ENCODE results near the gene AMPH. TPM values are rescaled to one million over a fixed set of nuclear protein-coding genes. Genes with fewer than 3 reads are reported as not detected.
A peak's percentile ranks its signal among the peaks of the same experiment; 100 is the strongest.
"Not testable (repeated sequence)": the region's sequence is repeated elsewhere in the genome, so short reads cannot be mapped to it uniquely, and the experiment has no call there.

AMPH gene
- total and polyA plus RNA-seq, 9 of the 15 experiments (the other 6 are each of a cell fraction or from before 2014, with no cell fraction given): 0.03 to 0.35 TPM; not detected in 7

GRCh38 chr7:38336148-38336515, 295.0 kb downstream of the AMPH start (continued):
- TF ChIP-seq ZFX (CRISPR knock-in tag; IDR thresholded peaks at IDR 0.05) (peak; percentile 5; the same call in 1 of the 2 replicates), POLR2H (tag; IDR thresholded peaks at IDR 0.05; ENCODE audit: low read depth) (peak; percentile 47), BRD4 (IDR thresholded peaks at IDR 0.05) (0 out of 2 replicates have a peak, but pooled peaks have one; percentile 49), POLR2A (conservative IDR thresholded peaks at IDR 0.05) (0 out of 2 replicates have a peak, but pooled peaks have one; percentile 40), L3MBTL2 (IDR thresholded peaks at IDR 0.05) (0 out of 2 replicates have a peak, but pooled peaks have one; percentile 10), ATF1 (tag; IDR thresholded peaks at IDR 0.05) (peak; percentile 7; the same call in 1 of the 2 replicates)
- not testable (repeated sequence) for TF ChIP-seq ATF1 (CRISPR knock-in tag; IDR thresholded peaks at IDR 0.05)

DNA sequence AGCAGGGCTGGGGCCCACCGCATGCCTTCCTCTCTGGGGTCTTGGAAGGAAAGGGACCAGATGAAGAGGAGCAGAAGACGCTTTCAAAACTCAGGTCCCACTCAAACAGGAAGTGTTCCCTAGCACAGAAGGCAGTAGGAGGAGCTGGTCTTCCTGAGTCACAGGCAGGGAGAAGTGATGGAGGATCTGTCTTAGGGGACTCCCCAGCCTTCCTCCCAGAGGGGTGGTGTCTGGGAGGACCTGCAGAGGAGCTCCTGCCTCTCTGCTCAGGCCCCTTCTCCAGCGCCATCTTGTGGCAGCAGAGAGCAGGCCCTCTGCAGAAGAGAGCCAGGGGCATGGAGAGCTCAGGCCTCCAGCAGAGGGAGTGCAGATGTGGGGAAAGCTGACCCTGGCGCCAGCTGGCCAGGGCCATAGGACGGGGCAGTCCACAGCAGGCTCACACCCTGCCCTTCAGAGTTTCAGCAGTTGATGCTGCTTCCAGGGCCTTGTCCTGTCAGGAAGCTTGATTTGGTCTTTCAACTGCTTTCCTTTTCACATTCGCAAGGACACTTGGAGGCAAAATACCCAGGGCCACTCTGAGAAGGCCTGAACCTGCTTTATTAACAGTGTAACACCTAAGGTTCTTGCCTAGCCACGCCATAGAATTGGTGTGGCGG, 295.6 kb downstream of the AMPH start:
- H3K9me3 ChIP-seq (replicated peaks; ENCODE audit: control insufficient read depth, insufficient read depth, low read depth, low read length): no peaks in the 10 kb centered on the region
- DNase-seq (ENCODE audit: extremely low read depth in 1 of 4, low spot score in 3 of 4) (peak; percentile 85 to 97 (median 86)), ATAC-seq (peak; percentile 94), FAIRE-seq (peak; percentile 96)
- peaks cover 23 to 40% of the 10 kb centered on the region in 2 experiments for H3K4me1 ChIP-seq (replicated peaks in 1 of 2; ENCODE audit: control insufficient read depth in 2 of 2, insufficient read depth in 2 of 2, low read length in 2 of 2)
- in situ Hi-C loops (cut with MboI) (loop anchor here (5.0 to 10.0 kb wide), 2 partner anchors 113 to 231 kb away; no protein-coding TSS in a partner anchor), intact Hi-C loops (cut with micrococcal nuclease) (loop anchor here (1.0 to 5.0 kb wide), 2 partner anchors 118 to 228 kb away; no protein-coding TSS in a partner anchor)
- no TSS peak for BruUV-seq (replicated peaks)
- WGBS (ENCODE audit: insufficient coverage, low coverage, missing lambda C conversion rate): 28% methylated on average over 7 of the region's 8 CpGs
- peaks cover 39% of the 10 kb centered on the region for H3K79me2 ChIP-seq (ENCODE audit: control insufficient read depth, insufficient read depth, low read length)
- ChIA-PET POLR2A (interaction anchor here (0.6 to 1.1 kb wide), 4 partner anchors 12 to 34 kb away, joined by 3 to 4 read pairs (median 3); no protein-coding TSS in a partner anchor), CTCF (ENCODE audit: low intra/inter-chr PET ratio) (interaction anchor here (0.9 to 1.6 kb wide), 4 partner anchors 25 to 434 kb away, joined by 3 to 8 read pairs (median 4); no protein-coding TSS in a partner anchor)
- H3K4me2 ChIP-seq (ENCODE audit: insufficient read depth, low read length): peak overlapping the region; percentile 77
- H3K27me3 ChIP-seq (ENCODE audit: control insufficient read depth in 2 of 2, insufficient read depth in 2 of 2, low read length in 2 of 2): no peaks in the 10 kb centered on the region
- H3K27ac ChIP-seq (ENCODE audit: extremely low read depth, low read depth, low read length): peak overlapping the region; percentile 79
- no peaks in the 10 kb centered on the region for H3K9me1 ChIP-seq (ENCODE audit: control insufficient read depth, insufficient read depth, low read length)
- no peaks in the 10 kb centered on the region for H3K36me3 ChIP-seq (ENCODE audit: control insufficient read depth, insufficient read depth, low read length)
- peak overlapping the region; percentile 95 for H2AFZ ChIP-seq (ENCODE audit: low read depth, low read length)
- peak overlapping the region; percentile 19 for H3K4me3 ChIP-seq
- no peaks in the 10 kb centered on the region for H4K20me1 ChIP-seq (replicated peaks; ENCODE audit: control insufficient read depth, insufficient read depth, low read length)
- H3K9ac ChIP-seq (ENCODE audit: insufficient read depth in 1 of 2, low read depth in 2 of 2, low read length in 2 of 2): peak overlapping the region; percentile 65 to 83
- TF ChIP-seq, protein P1, sequence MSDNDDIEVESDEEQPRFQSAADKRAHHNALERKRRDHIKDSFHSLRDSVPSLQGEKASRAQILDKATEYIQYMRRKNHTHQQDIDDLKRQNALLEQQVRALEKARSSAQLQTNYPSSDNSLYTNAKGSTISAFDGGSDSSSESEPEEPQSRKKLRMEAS (CRISPR knock-in tag; IDR thresholded peaks at IDR 0.05): peak; percentile 83
- TF ChIP-seq EP300 (IDR thresholded peaks at IDR 0.05; ENCODE audit: low read length) (peak; percentile 59), RB1 (IDR thresholded peaks at IDR 0.05; ENCODE audit: low read depth) (peak; percentile 90), STAG1 (CRISPR knock-in tag; IDR thresholded peaks at IDR 0.05; ENCODE audit: borderline replicate concordance) (peak; percentile 21; the same call in 1 of the 2 replicates), FOXP1 (CRISPR knock-in tag; IDR thresholded peaks at IDR 0.05) (peak; percentile 33; the same call in 1 of the 2 replicates), ETV6 (IDR thresholded peaks at IDR 0.05; ENCODE audit: borderline replicate concordance in 1 of 2, low read depth in 2 of 2, low read length in 1 of 2) (peak in 1 of 2 experiments; percentile 48; a peak in 3 of 4 replicates), ETV6 (CRISPR knock-in tag; IDR thresholded peaks at IDR 0.05; ENCODE audit: borderline replicate concordance) (no peak), ZNF175 (CRISPR knock-in tag; IDR thresholded peaks at IDR 0.05; ENCODE audit: low read depth) (0 out of 2 replicates have a peak, but pooled peaks have one; percentile 50), GABPB1 (CRISPR knock-in tag; IDR thresholded peaks at IDR 0.05) (peak; percentile 79), SP1 (CRISPR knock-in tag; IDR thresholded peaks at IDR 0.05) (peak; percentile 89)
- TF ChIP-seq, protein P2, sequence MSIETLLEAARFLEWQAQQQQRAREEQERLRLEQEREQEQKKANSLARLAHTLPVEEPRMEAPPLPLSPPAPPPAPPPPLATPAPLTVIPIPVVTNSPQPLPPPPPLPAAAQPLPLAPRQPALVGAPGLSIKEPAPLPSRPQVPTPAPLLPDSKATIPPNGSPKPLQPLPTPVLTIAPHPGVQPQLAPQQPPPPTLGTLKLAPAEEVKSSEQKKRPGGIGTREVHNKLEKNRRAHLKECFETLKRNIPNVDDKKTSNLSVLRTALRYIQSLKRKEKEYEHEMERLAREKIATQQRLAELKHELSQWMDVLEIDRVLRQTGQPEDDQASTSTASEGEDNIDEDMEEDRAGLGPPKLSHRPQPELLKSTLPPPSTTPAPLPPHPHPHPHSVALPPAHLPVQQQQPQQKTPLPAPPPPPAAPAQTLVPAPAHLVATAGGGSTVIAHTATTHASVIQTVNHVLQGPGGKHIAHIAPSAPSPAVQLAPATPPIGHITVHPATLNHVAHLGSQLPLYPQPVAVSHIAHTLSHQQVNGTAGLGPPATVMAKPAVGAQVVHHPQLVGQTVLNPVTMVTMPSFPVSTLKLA (conservative IDR thresholded peaks at IDR 0.05): peak; percentile 54 to 71
- TF ChIP-seq, protein P3, sequence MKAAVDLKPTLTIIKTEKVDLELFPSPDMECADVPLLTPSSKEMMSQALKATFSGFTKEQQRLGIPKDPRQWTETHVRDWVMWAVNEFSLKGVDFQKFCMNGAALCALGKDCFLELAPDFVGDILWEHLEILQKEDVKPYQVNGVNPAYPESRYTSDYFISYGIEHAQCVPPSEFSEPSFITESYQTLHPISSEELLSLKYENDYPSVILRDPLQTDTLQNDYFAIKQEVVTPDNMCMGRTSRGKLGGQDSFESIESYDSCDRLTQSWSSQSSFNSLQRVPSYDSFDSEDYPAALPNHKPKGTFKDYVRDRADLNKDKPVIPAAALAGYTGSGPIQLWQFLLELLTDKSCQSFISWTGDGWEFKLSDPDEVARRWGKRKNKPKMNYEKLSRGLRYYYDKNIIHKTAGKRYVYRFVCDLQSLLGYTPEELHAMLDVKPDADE (conservative IDR thresholded peaks at IDR 0.05; ENCODE audit: control insufficient read depth, low read depth, low read length): peak; percentile 70; the same call in 1 of the 2 replicates

Measured in K562 (cell line).